ENCODE measurements around the gene MPZL2.

DNA sequence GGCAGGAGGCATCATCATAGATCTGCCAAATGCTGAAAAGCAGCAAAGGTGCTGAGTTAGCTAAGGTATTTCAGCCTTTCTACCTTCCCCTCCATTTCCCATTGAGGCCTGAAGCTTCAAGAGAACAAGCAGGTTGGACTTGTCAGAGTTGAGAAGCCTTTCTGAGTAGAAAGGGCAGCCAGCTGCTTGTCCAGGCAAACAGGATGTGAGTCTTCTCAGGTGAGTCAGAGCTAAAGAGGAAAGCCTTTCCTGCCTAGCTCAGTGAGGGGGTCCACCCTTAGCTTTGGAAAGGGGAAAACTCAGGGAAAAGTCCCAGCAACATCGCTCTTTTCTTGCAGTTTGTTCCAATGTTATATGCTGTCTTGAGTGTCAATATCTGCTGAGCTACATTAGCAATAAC lies 13.2 kb upstream of the MPZL2 start:
- TF ChIP-seq, protein P1, sequence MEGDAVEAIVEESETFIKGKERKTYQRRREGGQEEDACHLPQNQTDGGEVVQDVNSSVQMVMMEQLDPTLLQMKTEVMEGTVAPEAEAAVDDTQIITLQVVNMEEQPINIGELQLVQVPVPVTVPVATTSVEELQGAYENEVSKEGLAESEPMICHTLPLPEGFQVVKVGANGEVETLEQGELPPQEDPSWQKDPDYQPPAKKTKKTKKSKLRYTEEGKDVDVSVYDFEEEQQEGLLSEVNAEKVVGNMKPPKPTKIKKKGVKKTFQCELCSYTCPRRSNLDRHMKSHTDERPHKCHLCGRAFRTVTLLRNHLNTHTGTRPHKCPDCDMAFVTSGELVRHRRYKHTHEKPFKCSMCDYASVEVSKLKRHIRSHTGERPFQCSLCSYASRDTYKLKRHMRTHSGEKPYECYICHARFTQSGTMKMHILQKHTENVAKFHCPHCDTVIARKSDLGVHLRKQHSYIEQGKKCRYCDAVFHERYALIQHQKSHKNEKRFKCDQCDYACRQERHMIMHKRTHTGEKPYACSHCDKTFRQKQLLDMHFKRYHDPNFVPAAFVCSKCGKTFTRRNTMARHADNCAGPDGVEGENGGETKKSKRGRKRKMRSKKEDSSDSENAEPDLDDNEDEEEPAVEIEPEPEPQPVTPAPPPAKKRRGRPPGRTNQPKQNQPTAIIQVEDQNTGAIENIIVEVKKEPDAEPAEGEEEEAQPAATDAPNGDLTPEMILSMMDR (IDR thresholded peaks at IDR 0.05) = no peak
- peak in 1 of 4 donors; percentile 29 for TF ChIP-seq POLR2A (IDR thresholded peaks at IDR 0.05)

All from esophagus squamous epithelium (tissue), 4 donors.